ENCODE measurements around the gene LCAT.

Gene LCAT

DNA sequence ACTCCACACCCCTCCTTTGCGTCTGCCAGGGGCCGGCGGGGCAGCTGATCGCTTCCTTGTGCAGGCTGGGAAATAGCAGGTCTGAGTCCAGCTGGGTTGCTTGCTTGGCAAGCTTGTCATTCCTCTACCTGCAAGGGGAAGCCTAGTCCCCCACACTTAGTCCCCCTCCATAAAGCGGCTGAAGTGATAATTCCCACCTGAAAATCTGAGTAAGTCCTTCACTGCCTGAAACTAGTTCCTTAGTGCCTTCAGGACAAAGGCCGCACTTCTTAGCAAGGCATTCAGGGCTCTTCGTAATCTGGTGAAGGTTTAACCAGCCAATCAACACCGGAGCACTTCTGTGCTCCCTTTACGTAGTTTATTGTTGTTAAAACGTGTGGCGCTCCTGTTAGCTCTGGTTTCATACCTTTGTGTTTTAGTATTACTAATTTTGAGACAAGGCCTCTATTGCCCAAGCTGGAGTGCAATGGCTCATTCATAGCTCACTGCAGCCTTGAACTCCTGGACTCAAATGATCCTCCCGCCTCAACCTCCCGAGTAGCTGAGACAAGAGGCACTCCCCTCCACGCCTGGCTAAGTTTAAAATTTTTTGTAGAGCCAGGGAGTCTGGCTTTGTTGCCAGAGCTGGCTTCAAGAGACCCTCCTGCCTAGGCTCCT, 50.0 kb downstream of the LCAT start:
- DNase-seq (ENCODE audit: low read depth, low spot score), result no peak
- Histone ChIP-seq H3K9ac (ENCODE audit: insufficient read length, low read depth) (peak overlapping the region; percentile 99), H3K4me3 (ENCODE audit: insufficient read length, low read depth) (peak overlapping the region; percentile 99), H3K4me1 (ENCODE audit: insufficient read depth, insufficient read length) (no peaks in the 10 kb centered on the region), H3K27me3 (ENCODE audit: insufficient read depth, insufficient read length) (no peaks in the 10 kb centered on the region), H3K9me3 (ENCODE audit: insufficient read depth, low read length) (no peaks in the 10 kb centered on the region), H3K36me3 (ENCODE audit: insufficient read depth, insufficient read length, low read length) (peaks cover 10% of the 10 kb centered on the region)
- TF ChIP-seq SUZ12 (IDR thresholded peaks at IDR 0.05; ENCODE audit: extremely low read depth, insufficient read depth, insufficient read length) (no peak), ZNF274 (IDR thresholded peaks at IDR 0.05; ENCODE audit: low read depth, low read length) (no peak), YY1 (IDR thresholded peaks at IDR 0.05; ENCODE audit: insufficient read depth, insufficient read length) (no peak)

DNA sequence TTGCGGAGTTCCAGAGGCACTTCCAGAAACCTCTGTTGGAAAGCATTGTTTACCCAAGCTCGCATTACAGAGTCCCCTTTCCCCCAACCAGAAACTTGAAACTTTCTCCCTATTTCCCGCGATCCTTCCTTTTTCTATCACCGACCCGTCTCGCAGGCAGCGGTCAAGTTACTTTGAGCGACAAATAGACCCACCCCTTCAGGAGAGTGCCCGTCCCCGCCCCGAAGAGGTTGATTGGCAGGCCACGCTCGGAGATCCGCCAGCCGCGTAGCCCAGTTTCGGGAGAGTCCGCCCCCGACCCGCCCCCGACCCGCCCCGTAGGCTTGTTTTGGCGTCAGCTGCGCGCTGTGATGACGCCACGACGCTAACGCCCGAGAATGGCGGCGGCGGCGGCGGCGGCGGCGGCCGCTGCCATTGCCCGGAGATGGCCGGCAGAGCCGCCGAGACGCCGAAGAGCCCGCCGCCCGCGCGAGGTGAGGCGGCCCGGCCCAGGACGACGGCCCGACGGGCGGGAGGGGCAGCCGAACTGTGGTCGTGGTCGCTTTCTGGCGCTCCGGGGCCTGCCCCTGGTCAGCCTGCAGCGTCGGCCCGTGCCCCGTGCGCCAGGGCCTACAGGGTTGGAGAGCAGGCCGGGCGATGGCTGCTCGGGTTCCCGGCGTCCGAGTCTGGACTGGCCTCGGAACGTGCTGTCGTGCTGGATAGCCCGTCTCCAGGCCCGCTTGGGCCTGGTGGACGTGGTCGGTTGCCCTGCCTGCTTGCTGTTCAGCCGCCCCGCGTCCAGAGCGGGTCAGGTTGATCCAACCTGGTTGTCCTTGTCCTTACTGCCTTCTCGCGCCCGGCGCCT, 50.8 kb downstream of the LCAT start, which contains the start of gene PSKH1:
TSS of gene PSKH1 (plus strand) at position 356 of the 844 bp plus-strand sequence. CDS start 15,496 bp downstream, outside the sequence.
- Histone ChIP-seq H3K9me3 (ENCODE audit: insufficient read depth, low read length) (no peaks in the 10 kb centered on the region), H3K4me1 (ENCODE audit: insufficient read depth, insufficient read length) (peaks cover 4% of the 10 kb centered on the region), H3K36me3 (ENCODE audit: insufficient read depth, insufficient read length, low read length) (peaks cover 10% of the 10 kb centered on the region), H3K27me3 (ENCODE audit: insufficient read depth, insufficient read length) (no peaks in the 10 kb centered on the region), H3K9ac (ENCODE audit: insufficient read length, low read depth) (peak within 1 kb of the TSS; percentile 99), H3K4me3 (ENCODE audit: insufficient read length, low read depth) (peak within 1 kb of the TSS; percentile 99)
- peak; percentile 96 for DNase-seq (ENCODE audit: low read depth, low spot score)
- TF ChIP-seq YY1 (IDR thresholded peaks at IDR 0.05; ENCODE audit: insufficient read depth, insufficient read length) (peak; percentile 32), ZNF274 (IDR thresholded peaks at IDR 0.05; ENCODE audit: low read depth, low read length) (no peak), SUZ12 (IDR thresholded peaks at IDR 0.05; ENCODE audit: extremely low read depth, insufficient read depth, insufficient read length) (no peak)

DNA sequence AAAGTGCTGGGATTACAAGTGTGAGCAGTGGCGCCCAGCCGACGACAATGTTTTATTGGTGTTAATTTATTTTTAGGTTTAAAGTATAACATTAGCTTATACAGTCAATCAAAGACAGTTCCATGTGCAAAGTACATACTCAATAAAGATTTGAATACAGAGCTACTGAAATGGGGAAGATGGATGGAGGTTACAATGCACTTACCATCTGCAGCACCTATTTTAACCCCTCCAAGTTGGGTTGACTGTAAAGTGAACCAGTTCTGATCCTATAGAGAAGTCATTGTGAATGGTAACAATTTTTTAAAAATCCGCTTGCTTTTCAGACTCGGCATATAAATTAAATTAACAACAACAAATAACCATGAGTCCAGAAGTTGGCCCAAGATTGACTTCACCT, 51.5 kb downstream of the LCAT start:
- peaks cover 7% of the 10 kb centered on the region for H3K36me3 ChIP-seq (ENCODE audit: insufficient read depth, insufficient read length, low read length)
- peak overlapping the region; percentile 2 for H3K4me3 ChIP-seq (ENCODE audit: insufficient read length, low read depth)
- H3K9ac ChIP-seq (ENCODE audit: insufficient read length, low read depth), result peak overlapping the region; percentile 46
- TF ChIP-seq SUZ12 (IDR thresholded peaks at IDR 0.05; ENCODE audit: extremely low read depth, insufficient read depth, insufficient read length), result no peak
- no peak for TF ChIP-seq ZNF274 (IDR thresholded peaks at IDR 0.05; ENCODE audit: low read depth, low read length)
- no peak for TF ChIP-seq YY1 (IDR thresholded peaks at IDR 0.05; ENCODE audit: insufficient read depth, insufficient read length)
- no peak for DNase-seq (ENCODE audit: low read depth, low spot score)
- H3K27me3 ChIP-seq (ENCODE audit: insufficient read depth, insufficient read length), result no peaks in the 10 kb centered on the region
- peaks cover 4% of the 10 kb centered on the region for H3K4me1 ChIP-seq (ENCODE audit: insufficient read depth, insufficient read length)
- H3K9me3 ChIP-seq (ENCODE audit: insufficient read depth, low read length), result no peaks in the 10 kb centered on the region
